Measurements from ENCODE around the gene PHTF1.
A peak's percentile ranks its signal among the peaks of the same experiment; 100 is the strongest.

Gene PHTF1

GRCh38 chr1:113686891-113687618 lies 72.2 kb downstream of the PHTF1 start:
- no peak for DNase-seq (ENCODE audit: low read depth)
- no peak overlapping the region for H3K4me3 ChIP-seq (ENCODE audit: low read length)
- TF ChIP-seq CTCF (conservative IDR thresholded peaks at IDR 0.05; ENCODE audit: low read depth, low read length), result no peak

- TF ChIP-seq CTCF (conservative IDR thresholded peaks at IDR 0.05; ENCODE audit: low read depth, low read length), result no peak
- DNase-seq (ENCODE audit: low read depth), result no peak
- no peak overlapping the region for H3K4me3 ChIP-seq (ENCODE audit: low read length)
Measured at GRCh38 chr1:113684153-113684541, 75.1 kb downstream of the PHTF1 start.

GRCh38 chr1:113683384-113684152 lies 75.7 kb downstream of the PHTF1 start:
- DNase-seq (ENCODE audit: low read depth), result no peak
- TF ChIP-seq CTCF (conservative IDR thresholded peaks at IDR 0.05; ENCODE audit: low read depth, low read length), result no peak
- no peak overlapping the region for H3K4me3 ChIP-seq (ENCODE audit: low read length)

- no peak for DNase-seq (ENCODE audit: low read depth)
- H3K4me3 ChIP-seq (ENCODE audit: low read length), result no peak overlapping the region
- TF ChIP-seq CTCF (conservative IDR thresholded peaks at IDR 0.05; ENCODE audit: low read depth, low read length), result no peak
Measured at GRCh38 chr1:113681596-113682337, 77.5 kb downstream of the PHTF1 start.

- H3K4me3 ChIP-seq (ENCODE audit: low read length), result no peak overlapping the region
- no peak for TF ChIP-seq CTCF (conservative IDR thresholded peaks at IDR 0.05; ENCODE audit: low read depth, low read length)
- DNase-seq (ENCODE audit: low read depth), result no peak
Measured at GRCh38 chr1:113678159-113678469, 81.2 kb downstream of the PHTF1 start.

- DNase-seq (ENCODE audit: low read depth), result peak; percentile 43
- TF ChIP-seq CTCF (conservative IDR thresholded peaks at IDR 0.05; ENCODE audit: low read depth, low read length), result peak; percentile 47
- H3K4me3 ChIP-seq (ENCODE audit: low read length), result no peak overlapping the region
Measured at GRCh38 chr1:113677250-113678158, 81.8 kb downstream of the PHTF1 start.

Data from retinal pigment epithelial cell (primary cell).